ENCODE results near the gene MAFF.
A peak's percentile ranks its signal among the peaks of the same experiment; 100 is the strongest.
"Not testable (repeated sequence)": the region's sequence is repeated elsewhere in the genome, so short reads cannot be mapped to it uniquely, and the experiment has no call there.

The MAFF gene

DNA sequence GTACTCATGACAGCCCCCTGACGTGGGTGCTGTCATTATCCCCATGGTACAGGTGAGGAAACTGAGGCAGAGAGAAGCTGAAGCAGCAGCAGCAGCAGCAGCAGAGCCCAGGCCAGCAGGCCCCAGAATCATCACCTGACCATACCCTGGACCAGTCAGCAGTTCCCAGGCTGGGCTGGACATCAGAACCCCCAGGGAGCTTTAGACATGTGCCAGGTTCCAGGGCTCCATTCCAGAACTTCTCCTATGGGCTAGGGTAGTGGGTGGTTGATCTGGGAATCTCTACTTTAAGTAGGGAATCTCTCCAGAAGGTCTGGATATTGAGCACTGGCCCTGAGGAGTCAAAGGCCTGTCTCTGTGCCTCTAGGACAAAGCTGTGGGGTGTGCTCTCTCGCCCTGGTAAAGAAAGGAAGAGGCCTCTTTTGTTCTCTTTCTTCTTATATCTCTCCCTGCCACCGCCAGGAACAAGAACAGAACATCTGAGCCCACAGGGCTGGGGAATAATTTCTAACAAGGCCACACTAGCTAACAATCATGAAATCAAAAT lies 26.6 kb downstream of the MAFF start:
- H3K9ac ChIP-seq (ENCODE audit: low read length in 2 of 2): peak overlapping the region in 1 of 2 donors; percentile 21
- H3K9me3 ChIP-seq (ENCODE audit: control insufficient read depth in 2 of 2, low read length in 2 of 2): no peaks in the 10 kb centered on the region
- H3K4me1 ChIP-seq (ENCODE audit: control insufficient read depth, insufficient read depth, low read length): peaks cover 22% of the 10 kb centered on the region
- H3K36me3 ChIP-seq (ENCODE audit: control insufficient read depth in 2 of 2, insufficient read depth in 2 of 2, low read length in 2 of 2): peaks cover 50 to 63% of the 10 kb centered on the region in 2 donors
- H3K4me3 ChIP-seq (ENCODE audit: low read length in 2 of 2): no peak overlapping the region
- H3K27ac ChIP-seq (ENCODE audit: low read length): peak overlapping the region; percentile 62
- no peaks in the 10 kb centered on the region for H3K27me3 ChIP-seq (ENCODE audit: control insufficient read depth in 1 of 2, insufficient read depth in 2 of 2, low read length in 2 of 2)

DNA sequence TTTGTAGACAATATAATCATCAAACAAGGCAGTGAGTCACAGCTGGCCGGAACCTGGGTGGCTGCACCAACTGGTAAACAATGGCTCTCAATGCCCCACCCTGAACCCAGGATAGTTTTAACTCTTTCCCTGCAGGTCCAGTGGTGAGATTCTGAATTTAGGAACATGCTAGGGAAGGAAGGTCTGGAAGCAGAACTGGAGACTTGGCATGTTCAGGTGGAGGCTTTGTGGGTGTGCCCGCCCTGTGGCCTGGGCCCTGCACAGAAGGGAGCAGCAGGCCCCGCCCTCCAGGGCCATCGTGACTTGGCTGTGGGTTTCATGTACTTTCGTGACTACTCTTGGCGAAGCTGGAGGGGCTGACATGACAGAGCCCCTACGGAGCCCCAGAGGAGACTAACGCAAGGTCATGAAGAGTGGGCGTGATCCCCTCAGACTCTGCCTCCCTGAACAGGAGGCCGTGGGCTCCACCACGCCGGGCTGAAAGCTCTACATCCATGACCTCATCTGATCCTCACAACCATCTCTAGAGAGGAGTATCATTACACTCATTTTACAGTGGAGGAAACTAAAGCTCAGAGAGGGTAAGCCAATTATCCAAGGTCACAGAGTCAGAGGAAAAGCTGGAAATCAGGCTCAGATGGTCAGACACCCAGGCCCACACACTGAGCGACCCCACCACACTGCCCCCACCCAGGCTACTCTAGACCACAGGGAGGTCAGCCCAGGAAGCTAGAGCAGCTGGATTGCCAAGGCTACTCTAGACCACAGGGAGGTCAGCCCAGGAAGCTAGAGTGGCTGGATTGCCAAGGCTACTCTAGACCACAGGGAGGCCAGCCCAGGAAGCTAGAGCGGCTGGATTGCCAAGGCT lies 27.3 kb downstream of the MAFF start:
- Histone ChIP-seq H3K27me3 (ENCODE audit: control insufficient read depth in 1 of 2, insufficient read depth in 2 of 2, low read length in 2 of 2) (no peaks in the 10 kb centered on the region), H3K4me1 (ENCODE audit: control insufficient read depth, insufficient read depth, low read length) (peaks cover 22% of the 10 kb centered on the region), H3K27ac (ENCODE audit: low read length) (peak overlapping the region; percentile 62), H3K9ac (ENCODE audit: low read length in 2 of 2) (peak overlapping the region in 1 of 2 donors; percentile 36), H3K36me3 (ENCODE audit: control insufficient read depth in 2 of 2, insufficient read depth in 2 of 2, low read length in 2 of 2) (peaks cover 47 to 66% of the 10 kb centered on the region in 2 donors), H3K9me3 (ENCODE audit: control insufficient read depth in 2 of 2, low read length in 2 of 2) (no peaks in the 10 kb centered on the region), H3K4me3 (ENCODE audit: low read length in 2 of 2) (peak overlapping the region in 1 of 2 donors; percentile 15)

DNA sequence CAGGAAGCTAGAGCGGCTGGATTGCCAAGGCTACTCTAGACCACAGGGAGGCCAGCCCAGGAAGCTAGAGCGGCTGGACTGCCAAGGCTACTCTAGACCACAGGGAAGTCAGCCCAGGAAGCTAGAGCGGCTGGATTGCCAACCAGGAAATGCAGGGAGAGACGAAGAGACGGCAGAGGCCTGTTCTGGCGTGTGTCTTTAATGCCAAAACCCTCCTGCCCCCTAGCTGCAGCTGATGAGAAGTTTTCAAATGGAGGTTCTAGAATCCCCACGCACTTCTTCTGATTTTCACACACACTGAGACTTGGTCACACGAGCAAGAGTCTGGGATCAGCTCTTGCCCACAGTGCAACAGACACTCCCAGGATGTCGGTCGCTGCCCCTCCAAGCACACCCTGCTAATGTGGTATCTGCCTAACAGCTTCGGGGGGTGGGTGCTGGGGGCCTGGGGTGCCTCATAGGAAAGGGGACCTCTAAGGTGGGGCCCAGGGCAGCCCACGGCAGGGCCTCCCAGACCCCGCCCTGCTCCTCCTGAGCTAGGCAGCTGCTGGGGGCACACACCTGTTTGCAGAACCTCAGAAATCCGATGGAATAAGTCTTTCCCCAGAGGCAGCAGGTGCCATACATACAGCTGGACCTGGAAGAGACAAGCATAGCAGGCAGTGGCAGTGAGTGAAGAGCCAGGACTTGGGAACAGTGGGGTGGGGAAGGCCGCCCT lies 28.5 kb downstream of the MAFF start:
- Histone ChIP-seq H3K27me3 (ENCODE audit: control insufficient read depth in 1 of 2, insufficient read depth in 2 of 2, low read length in 2 of 2) (no peaks in the 10 kb centered on the region), H3K9ac (ENCODE audit: low read length in 2 of 2) (no peak overlapping the region), H3K36me3 (ENCODE audit: control insufficient read depth in 2 of 2, insufficient read depth in 2 of 2, low read length in 2 of 2) (peaks cover 43 to 65% of the 10 kb centered on the region in 2 donors), H3K4me1 (ENCODE audit: control insufficient read depth, insufficient read depth, low read length) (peaks cover 22% of the 10 kb centered on the region), H3K27ac (ENCODE audit: low read length) (peak overlapping the region; percentile 24), H3K9me3 (ENCODE audit: control insufficient read depth in 2 of 2, low read length in 2 of 2) (no peaks in the 10 kb centered on the region), H3K4me3 (ENCODE audit: low read length in 2 of 2) (no peak overlapping the region)

DNA sequence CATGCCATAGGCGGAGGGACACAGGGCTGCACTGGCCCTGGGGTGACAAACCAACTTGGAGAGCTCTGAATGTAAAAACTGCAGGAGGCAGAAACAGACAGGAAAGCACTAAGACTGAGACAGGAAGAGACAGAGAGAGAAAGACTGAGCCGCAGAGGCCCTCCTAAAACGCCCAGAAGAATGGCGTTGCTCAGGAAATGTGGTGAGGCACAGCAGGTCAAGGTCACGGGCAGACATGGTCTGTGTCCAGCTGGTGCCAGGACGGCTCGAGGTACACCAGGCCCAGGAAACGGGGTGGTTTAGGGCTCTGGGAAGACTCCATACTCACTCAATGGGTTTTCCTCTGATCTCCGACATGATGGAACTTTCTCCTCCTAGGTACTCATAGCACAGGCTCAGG lies 29.1 kb downstream of the MAFF start:
- H3K27me3 ChIP-seq (ENCODE audit: control insufficient read depth in 1 of 2, insufficient read depth in 2 of 2, low read length in 2 of 2): no peaks in the 10 kb centered on the region
- H3K36me3 ChIP-seq (ENCODE audit: control insufficient read depth in 2 of 2, insufficient read depth in 2 of 2, low read length in 2 of 2): peaks cover 45 to 64% of the 10 kb centered on the region in 2 donors
- peaks cover 22% of the 10 kb centered on the region for H3K4me1 ChIP-seq (ENCODE audit: control insufficient read depth, insufficient read depth, low read length)
- no peaks in the 10 kb centered on the region for H3K9me3 ChIP-seq (ENCODE audit: control insufficient read depth in 2 of 2, low read length in 2 of 2)
- no peak overlapping the region for H3K27ac ChIP-seq (ENCODE audit: low read length)
- H3K9ac ChIP-seq (ENCODE audit: low read length in 2 of 2): no peak overlapping the region
- no peak overlapping the region for H3K4me3 ChIP-seq (ENCODE audit: low read length in 2 of 2)

DNA sequence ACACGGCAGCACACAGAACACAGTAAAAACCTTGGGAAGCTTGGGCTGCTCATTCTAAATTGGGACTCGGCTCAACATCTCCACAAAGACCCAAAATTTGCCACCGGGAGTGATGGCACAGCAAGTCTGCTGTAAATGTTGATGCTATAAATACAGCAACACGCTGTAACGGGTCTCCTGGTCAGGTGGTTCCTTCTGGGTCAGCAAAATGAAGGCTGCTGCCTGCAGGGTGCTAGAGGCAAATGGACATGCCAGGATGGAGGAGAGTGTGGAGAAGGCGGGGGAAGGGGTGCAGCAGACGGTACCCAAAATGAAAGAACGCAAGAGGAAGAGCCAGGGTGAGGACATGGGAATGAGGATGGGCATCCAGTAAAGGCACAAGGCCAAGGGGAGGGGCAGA lies 30.4 kb downstream of the MAFF start:
- Histone ChIP-seq H3K4me3 (ENCODE audit: low read length in 2 of 2) (no peak overlapping the region), H3K4me1 (ENCODE audit: control insufficient read depth, insufficient read depth, low read length) (peaks cover 25% of the 10 kb centered on the region), H3K27me3 (ENCODE audit: control insufficient read depth in 1 of 2, insufficient read depth in 2 of 2, low read length in 2 of 2) (no peaks in the 10 kb centered on the region), H3K36me3 (ENCODE audit: control insufficient read depth in 2 of 2, insufficient read depth in 2 of 2, low read length in 2 of 2) (peaks cover 41 to 59% of the 10 kb centered on the region in 2 donors), H3K9ac (ENCODE audit: low read length in 2 of 2) (no peak overlapping the region), H3K9me3 (ENCODE audit: control insufficient read depth in 2 of 2, low read length in 2 of 2) (no peaks in the 10 kb centered on the region), H3K27ac (ENCODE audit: low read length) (no peak overlapping the region)

DNA sequence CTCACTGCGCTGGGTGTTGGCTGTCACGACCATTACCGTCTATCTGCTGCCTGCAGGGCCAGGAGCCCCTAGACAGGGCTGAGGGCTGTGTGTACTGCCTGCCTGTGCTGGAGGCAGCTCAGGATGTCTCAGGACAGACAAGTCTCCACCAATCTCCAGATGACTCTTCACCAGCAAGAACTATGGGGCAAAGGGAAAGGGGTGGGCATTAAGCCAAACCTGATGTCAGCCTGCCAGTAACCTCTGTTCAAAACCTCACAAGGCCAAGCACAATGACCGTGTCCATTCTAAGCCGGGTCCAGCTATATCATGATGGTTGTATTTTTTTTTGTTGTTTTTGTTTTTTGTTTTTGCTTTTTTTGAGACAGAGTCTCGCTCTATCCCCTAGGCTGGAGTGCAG lies 31.6 kb downstream of the MAFF start:
- Histone ChIP-seq H3K36me3 (ENCODE audit: control insufficient read depth in 2 of 2, insufficient read depth in 2 of 2, low read length in 2 of 2) (peaks cover 38 to 51% of the 10 kb centered on the region in 2 donors), H3K9me3 (ENCODE audit: control insufficient read depth in 2 of 2, low read length in 2 of 2) (no peaks in the 10 kb centered on the region), H3K27me3 (ENCODE audit: control insufficient read depth in 1 of 2, insufficient read depth in 2 of 2, low read length in 2 of 2) (no peaks in the 10 kb centered on the region), H3K4me3 (ENCODE audit: low read length in 2 of 2) (no peak overlapping the region), H3K9ac (ENCODE audit: low read length in 2 of 2) (no peak overlapping the region), H3K4me1 (ENCODE audit: control insufficient read depth, insufficient read depth, low read length) (peaks cover 25% of the 10 kb centered on the region), H3K27ac (ENCODE audit: low read length) (no peak overlapping the region)

DNA sequence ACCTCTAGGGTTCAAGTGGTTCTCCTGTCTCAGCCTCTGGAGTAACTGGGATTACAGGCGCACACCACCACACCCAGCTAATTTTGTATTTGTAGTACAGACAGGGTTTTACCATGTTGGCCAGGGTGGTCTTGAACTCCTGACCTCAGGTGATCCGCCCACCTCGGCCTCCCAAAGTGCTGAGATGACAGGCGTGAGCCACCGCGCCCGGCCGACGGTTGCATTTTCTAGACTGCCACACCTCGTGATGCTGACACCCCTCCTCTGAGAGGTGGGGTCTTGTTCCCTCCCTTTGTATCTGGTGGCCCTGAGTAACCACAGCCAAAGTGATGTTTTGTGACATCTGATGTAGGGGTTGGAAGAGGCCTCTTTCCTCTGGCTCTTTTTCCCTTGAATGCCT lies 32.1 kb downstream of the MAFF start:
- H3K9me3 ChIP-seq (ENCODE audit: control insufficient read depth in 2 of 2, low read length in 2 of 2); H3K27me3 ChIP-seq (ENCODE audit: control insufficient read depth in 1 of 2, insufficient read depth in 2 of 2, low read length in 2 of 2); H3K4me3 ChIP-seq (ENCODE audit: low read length in 2 of 2); H3K27ac ChIP-seq (ENCODE audit: low read length); H3K9ac ChIP-seq (ENCODE audit: low read length in 2 of 2): not testable (repeated sequence)
- peaks cover 38 to 51% of the 10 kb centered on the region in 2 donors for H3K36me3 ChIP-seq (ENCODE audit: control insufficient read depth in 2 of 2, insufficient read depth in 2 of 2, low read length in 2 of 2)
- peaks cover 25% of the 10 kb centered on the region for H3K4me1 ChIP-seq (ENCODE audit: control insufficient read depth, insufficient read depth, low read length)

DNA sequence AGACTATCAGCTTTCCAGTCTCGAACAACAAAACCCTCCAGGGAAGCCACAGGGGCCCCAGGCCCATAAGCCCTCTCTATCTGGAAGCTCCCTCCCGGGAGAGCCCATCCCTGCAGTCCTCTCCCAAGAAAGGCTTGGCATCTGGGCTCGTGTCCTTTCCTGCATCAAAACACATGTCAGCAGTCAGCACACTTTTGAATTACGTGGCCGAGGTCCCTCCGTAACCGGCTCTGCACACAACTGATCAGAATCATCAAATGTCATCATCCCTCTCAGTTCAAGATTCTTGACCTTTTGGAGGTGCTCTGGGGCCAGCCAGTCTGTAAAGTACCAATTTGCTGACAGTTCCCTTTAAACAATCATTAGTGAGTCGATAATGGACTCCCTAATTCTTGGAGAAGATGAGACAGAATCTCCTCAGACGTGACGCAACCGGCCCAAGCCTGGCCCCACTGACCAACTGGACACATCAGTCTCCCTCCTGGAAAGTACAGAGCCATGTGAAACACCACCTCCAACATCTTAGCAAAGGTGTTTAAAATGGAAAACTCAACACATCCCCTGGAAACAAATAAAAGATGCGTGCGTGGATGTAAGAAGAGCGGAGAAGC lies 33.6 kb downstream of the MAFF start:
- Histone ChIP-seq H3K27ac (ENCODE audit: low read length) (no peak overlapping the region), H3K9ac (ENCODE audit: low read length in 2 of 2) (no peak overlapping the region), H3K27me3 (ENCODE audit: control insufficient read depth in 1 of 2, insufficient read depth in 2 of 2, low read length in 2 of 2) (no peaks in the 10 kb centered on the region), H3K9me3 (ENCODE audit: control insufficient read depth in 2 of 2, low read length in 2 of 2) (no peaks in the 10 kb centered on the region), H3K4me1 (ENCODE audit: control insufficient read depth, insufficient read depth, low read length) (peaks cover 28% of the 10 kb centered on the region), H3K36me3 (ENCODE audit: control insufficient read depth in 2 of 2, insufficient read depth in 2 of 2, low read length in 2 of 2) (peaks cover 36 to 49% of the 10 kb centered on the region in 2 donors), H3K4me3 (ENCODE audit: low read length in 2 of 2) (no peak overlapping the region)

DNA sequence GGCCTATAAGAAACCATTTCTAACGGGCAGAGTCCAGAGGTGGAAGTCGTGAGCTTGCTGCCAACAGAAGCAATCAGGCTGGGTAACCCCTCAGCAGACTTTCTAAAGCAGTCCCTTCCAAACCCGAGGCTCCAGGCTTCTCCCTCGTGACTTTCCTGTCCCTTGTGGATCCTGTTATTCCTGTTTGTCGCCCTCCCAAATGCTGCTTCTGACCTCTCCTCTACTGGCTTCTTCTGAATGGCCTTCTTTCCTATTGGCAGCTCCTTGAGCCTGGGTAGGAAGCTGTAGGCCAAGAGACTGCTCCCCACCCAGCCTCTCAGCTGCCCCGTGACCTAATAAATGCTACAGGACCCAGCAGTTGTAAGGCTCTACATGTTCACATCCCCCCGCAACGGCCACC lies 35.0 kb downstream of the MAFF start:
- Histone ChIP-seq H3K27ac (ENCODE audit: low read length) (no peak overlapping the region), H3K4me1 (ENCODE audit: control insufficient read depth, insufficient read depth, low read length) (peaks cover 22% of the 10 kb centered on the region)

DNA sequence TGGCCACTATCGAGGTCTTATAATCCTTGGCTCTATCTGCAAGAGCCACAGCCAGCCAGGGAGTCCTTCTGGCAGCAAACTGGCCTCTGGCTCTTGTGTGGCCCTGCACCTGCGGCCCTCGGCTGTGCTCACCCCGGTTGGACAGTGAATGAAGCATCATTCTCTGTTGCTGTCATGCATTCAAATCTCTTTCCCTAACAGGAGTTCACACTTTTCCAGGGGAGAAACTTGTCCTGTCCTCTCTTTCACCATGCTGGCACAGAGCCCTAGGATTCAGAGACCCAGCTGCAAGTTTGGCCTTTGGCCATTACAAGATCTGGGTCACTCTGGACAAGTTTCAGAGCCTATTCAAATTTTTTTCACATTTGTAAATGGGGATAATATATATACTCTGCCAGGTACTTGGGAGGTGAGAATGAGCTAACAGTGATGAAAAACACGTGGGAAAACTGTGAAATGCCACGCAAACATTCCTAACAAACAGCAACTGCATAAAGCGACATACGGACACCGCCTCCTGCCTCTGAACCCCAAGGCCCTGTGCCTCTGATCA lies 36.8 kb downstream of the MAFF start:
- H3K27me3 ChIP-seq (ENCODE audit: control insufficient read depth in 1 of 2, insufficient read depth in 2 of 2, low read length in 2 of 2): no peaks in the 10 kb centered on the region
- peaks cover 18 to 22% of the 10 kb centered on the region in 2 donors for H3K36me3 ChIP-seq (ENCODE audit: control insufficient read depth in 2 of 2, insufficient read depth in 2 of 2, low read length in 2 of 2)
- H3K4me1 ChIP-seq (ENCODE audit: control insufficient read depth, insufficient read depth, low read length): peaks cover 28% of the 10 kb centered on the region
- H3K9ac ChIP-seq (ENCODE audit: low read length in 2 of 2): no peak overlapping the region
- no peak overlapping the region for H3K27ac ChIP-seq (ENCODE audit: low read length)
- no peak overlapping the region for H3K4me3 ChIP-seq (ENCODE audit: low read length in 2 of 2)
- no peaks in the 10 kb centered on the region for H3K9me3 ChIP-seq (ENCODE audit: control insufficient read depth in 2 of 2, low read length in 2 of 2)

More for the DNA sequence above, 35.0 kb downstream of the MAFF start:
- no peak overlapping the region for H3K4me3 ChIP-seq (ENCODE audit: low read length in 2 of 2)
- H3K36me3 ChIP-seq (ENCODE audit: control insufficient read depth in 2 of 2, insufficient read depth in 2 of 2, low read length in 2 of 2): peaks cover 25 to 35% of the 10 kb centered on the region in 2 donors
- no peaks in the 10 kb centered on the region for H3K27me3 ChIP-seq (ENCODE audit: control insufficient read depth in 1 of 2, insufficient read depth in 2 of 2, low read length in 2 of 2)
- H3K9me3 ChIP-seq (ENCODE audit: control insufficient read depth in 2 of 2, low read length in 2 of 2): no peaks in the 10 kb centered on the region
- no peak overlapping the region for H3K9ac ChIP-seq (ENCODE audit: low read length in 2 of 2)

Measured in stomach smooth muscle (tissue), 2 donors.